Omental fat pad (tissue), 4 donors: ENCODE results near the gene GSE1. TPM values are rescaled to one million over a fixed set of nuclear protein-coding genes. Genes with fewer than 3 reads are reported as not detected.

ENCODE experiments used
- ATAC-seq: fragments of 150-250 bp; one replicate; pipeline ENCODE4 v1.9.1; 2016; ENCODE audit warnings: mild to moderate bottlenecking, moderate library complexity; ENCODE audit not compliant: low FRiP score
- DNase-seq: peaks from one replicate; pipeline ENCODE4 v3.0.0-alpha.2; 2019; ENCODE audit warnings: low spot score
- CTCF ChIP-seq, 3 donors: fragments of 450-650 bp; IDR thresholded peaks; one replicate each; pipeline ENCODE4 v1.5.1; 2016 to 2017; ENCODE audit warnings: antibody characterized with exemption in 3 of 3, mild to moderate bottlenecking in 3 of 3, moderate library complexity in 2 of 3
- total RNA-seq, 4 donors: library from RNA; depleted of rRNA; stranded (reverse); fragments of >200 nt; gene quantifications; one replicate each; pipeline ENCODE4 v1.1.0, GENCODE V29; 2016

GSE1 gene
- total RNA-seq, 4 donors from 2014 or later, result 50.9 to 181 (median 90.9) TPM

GRCh38 chr16:85625485-85626117 is 12.5 kb downstream of the GSE1 start:
- DNase-seq, result no peak
- no peak for ATAC-seq
- TF ChIP-seq CTCF (IDR thresholded peaks at IDR 0.05), result no peak

DNA sequence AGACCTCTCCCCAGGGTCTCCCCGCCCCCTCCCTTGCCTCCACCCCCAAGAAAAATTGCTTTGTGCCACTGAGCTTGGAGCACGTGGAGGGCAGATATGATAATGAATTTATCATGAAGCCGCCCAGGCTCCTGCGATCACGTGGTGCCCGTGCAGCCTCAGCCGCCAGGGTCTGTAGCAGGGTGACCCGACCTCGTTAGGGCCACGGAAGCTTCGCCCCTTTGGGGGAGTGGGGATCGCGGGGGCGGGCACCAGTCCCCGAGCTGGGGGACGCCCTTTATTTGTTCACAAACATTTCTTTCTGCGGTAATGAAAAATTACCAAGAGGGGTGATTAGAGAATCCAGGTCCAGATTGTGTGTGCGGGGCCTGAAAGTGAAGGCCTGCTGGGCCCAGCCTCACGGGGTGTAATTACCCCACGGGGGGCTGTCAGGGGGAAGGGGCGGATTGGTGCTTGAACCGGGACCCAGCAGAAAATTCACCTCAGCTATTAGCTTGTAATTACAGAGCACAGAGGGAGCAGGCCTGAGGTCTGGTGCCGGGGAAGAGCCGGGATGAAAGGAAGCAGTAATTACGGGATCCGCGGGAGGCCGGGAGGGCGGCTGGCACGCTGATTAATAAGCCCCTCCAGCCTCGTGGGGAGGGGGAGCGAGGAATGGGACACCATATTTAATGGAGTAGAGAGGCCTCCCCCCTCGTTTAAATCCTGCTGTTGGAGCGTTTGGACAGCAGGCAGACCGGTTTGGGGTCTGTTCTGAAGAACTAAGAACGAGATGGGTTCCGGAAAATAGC is 13.3 kb downstream of the GSE1 start:
- no peak for ATAC-seq
- no peak for DNase-seq
- TF ChIP-seq CTCF (IDR thresholded peaks at IDR 0.05), result no peak

- DNase-seq, result no peak
- no peak for TF ChIP-seq CTCF (IDR thresholded peaks at IDR 0.05)
- ATAC-seq, result no peak
These were observed 14.0 kb downstream of the GSE1 start for GRCh38 chr16:85627089-85627488.

- no peak for TF ChIP-seq CTCF (IDR thresholded peaks at IDR 0.05)
- no peak for ATAC-seq
These were observed 14.6 kb downstream of the GSE1 start for GRCh38 chr16:85627526-85628264.

DNA sequence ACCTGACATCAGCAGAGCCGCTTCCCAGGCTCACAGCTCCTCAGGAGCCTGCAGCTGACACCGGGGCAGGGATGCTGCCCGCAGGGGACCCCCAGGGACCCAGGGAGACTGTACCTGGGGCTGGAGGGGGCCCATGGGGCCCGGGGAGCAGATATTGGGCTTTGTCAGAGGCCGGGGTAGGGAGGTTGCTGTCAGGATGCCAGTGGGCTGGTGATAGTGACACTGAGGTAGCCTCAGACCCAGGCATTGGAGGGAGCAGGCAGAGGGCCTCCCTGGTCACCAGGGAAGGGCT is 15.1 kb downstream of the GSE1 start:
- no peak for ATAC-seq
- no peak for TF ChIP-seq CTCF (IDR thresholded peaks at IDR 0.05)
- no peak for DNase-seq

More at GRCh38 chr16:85627526-85628264, 14.6 kb downstream of the GSE1 start:
- no peak for DNase-seq

- no peak for TF ChIP-seq CTCF (IDR thresholded peaks at IDR 0.05)
These were observed 15.5 kb downstream of the GSE1 start for GRCh38 chr16:85628645-85629044.

More at GRCh38 chr16:85628645-85629044, 15.5 kb downstream of the GSE1 start:
- DNase-seq, result no peak
- ATAC-seq, result no peak
